Heart right ventricle (tissue), 16 donors: ENCODE data around the gene TNNC2. TPM values are rescaled to one million over a fixed set of nuclear protein-coding genes. Genes with fewer than 3 reads are reported as not detected.
A peak's percentile ranks its signal among the peaks of the same experiment; 100 is the strongest.

Experiments used
- ATAC-seq, 8 donors: fragments of 200-7000 bp; cut with Tn5 transposase; one replicate each; pipeline ENCODE4 v1.9.1; 2020; ENCODE audit warnings: mild to moderate bottlenecking in 8 of 8, moderate library complexity in 8 of 8, moderate number of reproducible peaks in 1 of 8
- DNase-seq, 2 donors: peaks; one replicate each; pipeline ENCODE4 v3.0.0-alpha.2; 2020
- H3K27ac ChIP-seq, 10 donors: fragments of 200-600 bp; sonication (generic) in 2 of 10; one replicate each; pipeline versions ENCODE4 v1.5.0 to v1.8.0; 2020 to 2022; ENCODE audit warnings: mild to moderate bottlenecking in 3 of 10
- H3K27me3 ChIP-seq, 7 donors: fragments of 200-600 bp; one replicate each; pipeline ENCODE4 v1.8.0; 2021 to 2022; ENCODE audit warnings: mild to moderate bottlenecking in 2 of 7
- H3K36me3 ChIP-seq, 9 donors: fragments of 200-600 bp; sonication (generic) in 1 of 9; one replicate each; pipeline versions ENCODE4 v1.5.0 to v1.8.0; 2020 to 2022; ENCODE audit warnings: mild to moderate bottlenecking in 2 of 9
- H3K4me1 ChIP-seq, 9 donors: fragments of 200-600 bp; sonication (generic) in 1 of 9; one replicate each; pipeline versions ENCODE4 v1.5.0 to v1.8.0; 2020 to 2022; ENCODE audit warnings: mild to moderate bottlenecking in 4 of 9
- H3K4me3 ChIP-seq, 10 donors: fragments of 200-600 bp; sonication (generic) in 2 of 10; one replicate each; pipeline versions ENCODE4 v1.5.0 to v1.8.0; 2020 to 2022; ENCODE audit warnings: mild to moderate bottlenecking in 7 of 10, moderate library complexity in 2 of 10
- H3K9me3 ChIP-seq, 11 donors: fragments of 200-600 bp in 10 of 11; sonication (generic) in 2 of 11; one replicate each; pipeline versions ENCODE4 v1.5.0 to v1.8.0; 2013 to 2022; ENCODE audit warnings: mild to moderate bottlenecking in 2 of 11, control low read depth in 1 of 11, moderate library complexity in 1 of 11
- CTCF ChIP-seq, 9 donors: fragments of 200-600 bp; sonication (generic) in 2 of 9; IDR thresholded peaks; one replicate each; pipeline versions ENCODE4 v1.5.0 to v1.8.0; 2021 to 2022; ENCODE audit warnings: antibody characterized with exemption in 9 of 9, mild to moderate bottlenecking in 5 of 9, moderate library complexity in 1 of 9
- WGBS, 2 donors: extraction: QIAGEN DNeasy Blood & Tissue Kit; methylation state at CpG; one replicate each; pipeline ENCODE4 v1.1.7; 2013; ENCODE audit warnings: inconsistent platforms in 1 of 2; 5-methylcytosine and 5-hydroxymethylcytosine counted together
- intact Hi-C, 10 donors: fragments of 100-400 bp; cut with DNase I; formaldehyde crosslinking; loops; one replicate each; pipeline versions ENCODE4 v1.11.1 to v1.14.2; 2022
- polyA plus RNA-seq, 2 donors: library from polyadenylated mRNA; stranded (reverse); fragments of 200-250 nt; gene quantifications; one replicate each; pipeline ENCODE4 v1.2.3, GENCODE V29; 2013
- total RNA-seq, 10 donors: library from RNA; stranded (reverse); fragmentation: NEBNext Ultra II Directional in 3 of 10; extraction: Animal tissue kit (Norgen Biotek cat#: 25700) in 3 of 10; gene quantifications; one replicate each; pipeline versions ENCODE4 v1.2.1 to v1.2.4, GENCODE V29; 2021 to 2023
- donor health status: Arrhythmogenic right ventricular cardiomyopathy.
- donor health status: ischemic (EF 13 %, LVEDD 7.1; RV severe dilation, severe dysfunction).
- donor health status: healthy with polysubstance abuse.
- donor health status: DM: no; HTN: yes; CAD: no.
- donor health status: DM: no; HTN: no; CAD: no.
- donor health status: ischemic (EF 25% LVEDD 6.9; RV normal size, moderate dysfunction).
- donor health status: ischemic (EF 25% LVEDD 5.7; RV mildly dilated, moderate dysfunction).
- donor health status: healthy.
- donor health status: DM: yes; HTN: yes; CAD: no.
- donor health status: Ischemic cardiomyopathy.
- donor health status: ischemic (EF 35%, LVEDD 5.7; RV mildly dilated, moderate dysfunction).
- donor health status: nonischemic (EF 11% LVEDD 7.7; RV severe dilation, severe dysfunction).
- donor health status: DM: yes; HTN: yes; CAD: no.
- donor health status: PGD.
- donor health status: ischemic (EF 29% LVEDD 5.4; RV normal size, mild dysfunction).
- donor health status: nonischemic (EF 23%, LVEDD 6.1; RV moderate dilation, normal function).

The TNNC2 gene
- total and polyA plus RNA-seq, 12 donors: 0.44 to 0.88 (median 0.59) TPM; not detected in 9

GRCh38 chr20:45841407-45842129, 14.5 kb upstream of the TNNC2 start:
- intact Hi-C loops: no loop called here
- H3K4me3 ChIP-seq: no peak overlapping the region
- H3K9me3 ChIP-seq: no peaks in the 10 kb centered on the region
- peaks cover 2 to 43% (median 25%) of the 10 kb centered on the region in 9 donors for H3K4me1 ChIP-seq
- no peaks in the 10 kb centered on the region for H3K27me3 ChIP-seq
- H3K27ac ChIP-seq: peak overlapping the region in 4 of 10 donors; percentile 38 to 62 (median 56)
- 91 to 93% methylated on average over 10 of the region's 10 CpGs for whole genome bisulfite sequencing, 2 donors
- no peak for TF ChIP-seq CTCF (IDR thresholded peaks at IDR 0.05)
- peak in 1 of 2 donors; percentile 28 for DNase-seq
- ATAC-seq: peak in 4 of 8 donors; percentile 3 to 11 (median 8)
- H3K36me3 ChIP-seq: peaks cover 6 to 100% (median 41%) of the 10 kb centered on the region in 9 donors

- H3K27me3 ChIP-seq: no peaks in the 10 kb centered on the region
- H3K36me3 ChIP-seq: peaks cover 6 to 97% (median 41%) of the 10 kb centered on the region in 9 donors
- H3K27ac ChIP-seq: peak overlapping the region in 2 of 10 donors; percentile 15 to 38
- ATAC-seq: peak in 3 of 8 donors; percentile 7 to 52 (median 8)
- H3K9me3 ChIP-seq: no peaks in the 10 kb centered on the region
- no peak overlapping the region for H3K4me3 ChIP-seq
- TF ChIP-seq CTCF (IDR thresholded peaks at IDR 0.05): no peak
- peaks cover 2 to 51% (median 29%) of the 10 kb centered on the region in 9 donors for H3K4me1 ChIP-seq
- intact Hi-C loops: no loop called here
- peak in 1 of 2 donors; percentile 18 for DNase-seq
- WGBS, 2 donors: 90% methylated on average over 24 to 25 of the region's 25 CpGs
Observed at GRCh38 chr20:45840700-45841198, 13.6 kb upstream of the TNNC2 start.

GRCh38 chr20:45836841-45837240, 9.7 kb upstream of the TNNC2 start:
- TF ChIP-seq CTCF (IDR thresholded peaks at IDR 0.05): no peak
- Histone ChIP-seq H3K27me3 (no peaks in the 10 kb centered on the region), H3K9me3 (no peaks in the 10 kb centered on the region), H3K4me3 (peak overlapping the region in 3 of 10 donors; percentile 2 to 8 (median 5)), H3K27ac (peak overlapping the region in 7 of 10 donors; percentile 5 to 98 (median 92)), H3K4me1 (peaks cover 7 to 60% (median 40%) of the 10 kb centered on the region in 9 donors), H3K36me3 (peaks cover 0 to 64% (median 9%) of the 10 kb centered on the region in 9 donors)
- no peak for DNase-seq
- ATAC-seq: no peak
- intact Hi-C loops: loop anchor here in 3 of 10 donors (10.0 kb wide), 3 partner anchors 48 to 138 kb away; partner anchors contain the start of genes SPATA25 (in 1 of the 3), ZNF335 (in 1 of the 3) and ZSWIM1 (in 1 of the 3)
- 4 to 7% methylated on average over 1 of the region's 1 CpG for WGBS, 2 donors

- peak in 6 of 8 donors; percentile 6 to 60 (median 24) for ATAC-seq
- TF ChIP-seq CTCF (IDR thresholded peaks at IDR 0.05): no peak
- Histone ChIP-seq H3K27ac (peak overlapping the region in 8 of 10 donors; percentile 92 to 99 (median 95)), H3K9me3 (no peaks in the 10 kb centered on the region), H3K36me3 (peaks cover 0 to 54% (median 3%) of the 10 kb centered on the region in 9 donors), H3K27me3 (no peaks in the 10 kb centered on the region), H3K4me1 (peaks cover 7 to 50% (median 35%) of the 10 kb centered on the region in 9 donors), H3K4me3 (peak overlapping the region in 8 of 10 donors; percentile 67 to 90 (median 75))
- 74 to 89% methylated on average over 5 of the region's 5 CpGs for WGBS, 2 donors
- peak; percentile 44 to 59 for DNase-seq
- intact Hi-C loops: loop anchor here in 3 of 10 donors (2.0 to 10.0 kb wide), 4 partner anchors 21 to 139 kb away; partner anchors contain the start of genes ACOT8 (in 1 of the 3), SPATA25 (in 1 of the 3), ZNF335 (in 1 of the 3) and ZSWIM1 (in 1 of the 3)
Observed at GRCh38 chr20:45835825-45836224, 8.7 kb upstream of the TNNC2 start.
